GM21825 (cell line): Measurements from ENCODE around the gene HS3ST1.

Experiments
- ATAC-seq: cut with Tn5 transposase; IDR thresholded peaks from one replicate; pipeline ENCODE4 v1.9.1; 2021; ENCODE audit warnings: mild to moderate bottlenecking, moderate library complexity; ENCODE audit not compliant: unreplicated experiment

Gene HS3ST1

DNA sequence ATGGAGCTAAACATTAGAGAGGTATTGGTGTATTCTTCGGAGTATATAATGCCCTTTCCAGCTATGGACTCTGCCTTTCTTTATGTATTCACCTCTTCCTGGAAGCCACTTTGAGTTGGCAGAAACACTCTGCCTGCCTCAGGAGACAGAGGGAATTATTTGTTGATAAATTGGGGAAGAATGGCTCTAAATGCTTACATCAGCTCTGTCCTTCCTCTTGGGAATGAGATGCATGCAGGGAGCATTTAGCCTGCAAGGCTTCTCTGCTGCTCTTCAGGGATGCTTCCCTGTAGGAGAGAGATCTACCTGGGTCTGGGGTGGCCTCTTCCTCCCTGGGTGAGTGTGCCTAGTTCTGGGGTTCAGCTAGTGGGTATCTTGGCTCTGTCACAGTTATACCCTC lies 6.9 kb upstream of the HS3ST1 start:
- no peak for ATAC-seq

DNA sequence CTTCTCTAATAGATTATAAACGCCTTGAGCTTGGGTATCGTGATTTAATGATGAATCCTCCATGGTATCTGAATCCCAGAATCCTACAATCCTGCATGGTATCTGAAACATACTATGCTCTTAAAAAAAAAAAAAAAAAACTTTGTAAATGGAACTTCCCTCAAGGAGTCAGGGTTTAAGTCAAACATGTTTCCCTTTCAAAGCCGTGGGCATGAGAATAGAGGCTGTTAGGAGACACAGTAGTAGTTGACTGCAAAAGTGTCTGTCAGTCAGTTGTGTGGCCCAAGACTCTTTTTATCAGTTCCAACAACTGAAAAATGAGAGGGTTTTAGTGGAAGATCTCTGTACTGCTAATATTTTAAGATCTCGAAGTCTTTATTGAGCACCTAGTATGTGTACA lies 2.4 kb upstream of the HS3ST1 start:
- ATAC-seq = no peak

DNA sequence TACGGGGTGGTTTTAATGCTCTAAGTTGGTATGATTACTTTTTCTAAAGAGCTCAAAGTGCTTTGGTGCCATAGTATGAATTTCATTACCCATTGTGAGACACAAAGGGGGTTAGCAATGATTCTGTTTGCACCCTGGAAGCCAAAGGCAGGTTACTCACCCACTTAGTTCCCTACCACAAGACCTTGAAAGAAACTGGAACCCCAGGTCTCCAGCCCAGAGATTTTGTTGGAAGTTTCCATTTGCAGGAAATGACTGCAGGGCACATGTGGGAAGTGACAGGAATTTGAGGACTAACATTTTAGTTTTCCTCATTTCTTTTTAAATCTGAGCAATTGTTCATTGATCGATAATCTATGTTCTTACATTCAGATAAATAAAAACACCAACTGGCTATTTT lies 1.8 kb upstream of the HS3ST1 start:
- ATAC-seq = no peak

DNA sequence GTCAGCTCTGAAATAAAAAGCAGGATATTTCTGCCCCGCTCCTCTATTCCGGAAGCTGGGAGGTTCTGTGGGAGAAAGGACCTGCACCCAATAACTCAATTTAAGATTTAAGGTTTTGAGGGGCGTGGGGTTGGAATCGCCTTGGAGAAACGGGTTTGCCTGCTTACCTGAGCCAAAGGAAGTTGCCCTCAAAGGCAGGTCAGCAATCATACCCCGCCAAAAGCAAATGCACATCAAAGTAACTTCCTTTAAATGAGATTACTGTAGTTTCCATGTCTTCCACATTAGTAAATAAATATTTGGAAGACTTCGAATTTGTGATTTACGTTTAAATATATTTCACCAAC lies 978 bp upstream of the HS3ST1 start:
- ATAC-seq = no peak

DNA sequence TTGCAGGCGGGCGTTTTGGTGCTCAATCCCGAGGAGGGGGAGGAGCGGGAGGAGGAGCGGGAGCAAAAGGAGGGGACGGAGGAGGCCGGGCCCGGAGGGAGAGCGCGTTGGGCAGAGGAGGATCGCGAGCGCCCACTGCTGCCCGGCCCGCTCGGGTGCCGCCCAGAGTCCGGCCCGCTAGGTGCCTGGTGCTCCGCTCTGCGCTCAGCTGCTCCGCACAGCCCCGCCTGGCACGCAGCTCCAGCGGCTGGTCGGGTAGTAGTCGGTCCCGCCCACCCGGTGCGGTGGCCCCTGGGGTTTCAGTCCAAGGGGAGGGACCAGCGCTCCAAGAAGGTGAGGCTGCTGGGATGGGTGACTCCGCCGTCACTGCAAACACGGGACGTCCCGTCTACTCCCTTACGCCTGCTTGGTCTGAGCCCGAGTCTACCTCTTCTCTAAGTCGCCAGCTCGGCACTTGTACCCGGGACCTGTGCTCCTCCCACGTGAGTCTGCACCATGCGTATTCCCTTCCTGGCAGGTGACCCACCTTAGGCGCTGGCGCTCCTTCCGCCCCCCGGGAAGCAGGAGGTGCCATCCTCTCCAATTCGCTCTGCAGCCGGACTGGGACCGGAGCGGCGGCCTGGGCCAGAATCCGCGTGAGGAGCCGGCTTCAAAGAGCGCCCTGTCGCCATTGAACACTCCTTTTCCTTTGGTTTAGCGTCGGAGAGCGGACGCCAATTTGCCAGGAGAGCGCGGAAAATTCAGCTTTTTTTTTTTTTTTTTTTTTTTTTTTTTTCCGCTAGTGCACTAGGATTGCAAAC lies 405 bp upstream of the HS3ST1 start:
- ATAC-seq = peak; percentile 77

DNA sequence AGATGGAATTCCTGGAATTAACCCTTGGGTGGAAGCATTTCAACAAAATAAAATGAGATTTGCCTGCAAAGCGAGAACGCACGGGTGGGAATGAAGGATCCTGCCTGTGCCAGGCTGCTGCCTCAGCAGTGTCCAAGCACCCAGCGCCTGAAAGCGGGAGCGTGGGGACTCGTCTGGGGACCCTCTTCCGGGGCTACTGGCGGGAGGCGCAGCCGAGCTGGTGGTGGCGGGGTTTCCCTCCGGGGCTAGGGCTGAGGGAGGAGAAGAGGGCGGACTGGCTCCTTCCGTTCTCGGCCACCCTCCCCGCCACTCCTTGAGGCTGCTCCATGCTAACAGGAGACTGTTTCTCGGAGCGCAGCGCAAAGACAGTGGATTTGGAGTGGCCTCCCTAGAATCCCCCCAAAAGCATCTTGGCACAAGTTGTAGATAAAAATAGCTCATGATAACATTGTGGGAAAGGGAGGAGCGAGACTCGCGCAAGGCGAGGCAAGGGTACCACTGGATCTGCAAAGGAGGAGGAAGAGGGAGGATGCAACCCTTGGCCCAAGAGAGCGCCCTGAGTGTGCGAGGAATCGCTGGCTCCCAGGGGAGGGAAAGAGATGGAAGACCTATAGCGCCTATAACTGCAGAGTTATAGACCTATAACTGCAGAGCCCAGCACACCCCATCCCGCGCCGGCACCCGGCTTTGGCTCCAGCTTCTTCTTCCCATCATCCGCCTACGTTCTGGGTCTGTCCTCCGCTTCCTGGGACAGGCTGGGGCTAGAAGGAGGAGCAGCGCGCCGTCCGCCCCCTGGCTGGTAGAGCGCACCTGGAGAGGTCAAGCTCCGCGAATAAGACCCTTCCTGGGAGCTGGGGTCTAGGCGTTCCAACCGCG lies 1.3 kb downstream of the HS3ST1 start:
- no peak for ATAC-seq

DNA sequence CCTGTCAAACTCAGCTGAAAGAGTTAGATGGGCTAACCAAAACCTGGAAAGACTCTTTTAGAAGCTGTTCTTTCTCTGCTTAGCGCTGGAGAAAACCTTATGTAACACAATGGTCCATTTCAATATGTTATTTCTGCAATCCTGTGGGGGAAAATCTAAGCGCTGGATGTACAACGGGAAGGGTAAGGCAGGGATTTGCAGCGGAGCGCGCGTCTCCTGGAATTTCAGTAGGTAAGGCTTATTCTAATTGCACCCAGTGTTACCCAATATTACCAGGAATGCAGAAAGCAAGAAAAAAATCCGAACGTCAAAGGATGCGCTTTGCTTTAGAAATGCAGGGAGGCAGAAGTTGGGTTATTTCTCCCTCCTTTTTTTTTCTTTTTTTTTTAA lies 2.0 kb downstream of the HS3ST1 start:
- ATAC-seq = no peak

DNA sequence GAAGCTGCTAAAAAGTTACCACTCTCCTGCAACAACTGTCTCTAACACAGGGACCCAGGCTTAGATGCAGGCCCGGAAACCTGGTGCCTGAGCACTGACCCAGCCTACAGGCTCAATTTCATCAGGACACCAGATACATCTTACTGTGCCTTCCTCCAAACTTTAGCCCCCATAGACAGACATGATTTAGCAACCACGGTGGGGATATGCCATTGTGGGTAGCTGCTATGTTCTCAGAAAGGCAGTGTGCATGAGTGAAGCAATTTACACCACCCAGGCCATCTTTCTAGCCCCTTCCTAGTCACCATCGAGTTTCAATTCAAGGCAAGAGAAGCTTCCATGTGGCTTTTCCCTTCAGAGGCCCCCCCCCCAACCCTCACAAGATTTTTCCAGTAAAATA lies 2.7 kb downstream of the HS3ST1 start:
- no peak for ATAC-seq

DNA sequence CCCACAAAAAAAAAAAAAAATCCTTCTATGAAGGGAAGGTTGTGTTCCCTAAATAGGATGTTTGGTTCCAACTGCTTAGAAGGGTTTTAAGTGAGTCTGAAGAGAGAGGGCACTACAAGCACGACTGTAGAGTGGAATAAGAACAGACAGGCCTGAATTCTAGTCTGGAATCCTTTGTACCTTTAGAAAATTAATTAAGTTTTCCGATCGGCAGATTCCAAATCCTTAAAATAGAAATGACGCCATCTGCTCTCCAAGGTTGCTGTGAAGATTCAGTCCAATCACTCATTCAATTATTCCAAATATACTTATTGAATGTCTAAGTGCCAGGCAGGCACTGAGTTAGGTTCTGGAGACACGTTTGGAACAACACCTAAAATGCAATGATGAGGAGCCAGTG lies 3.8 kb downstream of the HS3ST1 start:
- no peak for ATAC-seq

DNA sequence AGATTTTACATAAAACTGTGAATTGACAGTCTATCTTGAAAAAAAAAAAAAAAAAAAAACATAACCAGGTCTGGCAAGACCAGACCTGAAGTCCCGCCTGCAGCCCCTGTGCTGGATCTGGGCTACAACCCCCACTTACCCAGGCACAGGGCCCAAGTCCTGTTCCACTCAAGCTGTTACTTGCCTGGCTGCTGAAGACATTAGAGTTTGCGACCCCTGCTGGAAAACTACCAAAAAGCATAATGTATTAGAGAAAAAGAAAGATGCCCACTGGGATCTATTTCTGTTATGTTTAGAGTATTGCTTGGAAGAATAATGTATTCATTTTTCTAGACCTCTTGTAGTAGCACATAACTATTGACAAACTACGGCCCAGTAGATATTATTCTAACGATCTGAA lies 4.7 kb downstream of the HS3ST1 start:
- ATAC-seq = no peak

DNA sequence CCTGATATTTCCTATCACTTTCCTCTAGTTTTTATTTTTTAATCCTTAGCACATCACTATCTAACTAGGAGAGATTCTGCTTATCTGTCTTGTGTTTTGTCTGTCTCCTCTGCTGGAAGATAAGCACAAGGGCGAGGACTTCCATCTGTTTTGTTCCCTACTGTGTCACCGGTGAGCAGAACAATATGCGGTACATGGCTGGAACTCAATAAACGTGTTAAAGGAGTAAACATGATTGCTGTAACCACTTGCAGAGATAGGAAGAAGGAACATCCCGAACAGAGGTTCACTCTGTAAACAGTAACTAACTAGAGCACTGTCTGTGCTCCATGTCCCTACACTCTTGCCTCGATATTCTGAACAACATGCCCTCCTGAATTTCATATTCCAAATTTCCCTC lies 5.2 kb downstream of the HS3ST1 start:
- no peak for ATAC-seq

DNA sequence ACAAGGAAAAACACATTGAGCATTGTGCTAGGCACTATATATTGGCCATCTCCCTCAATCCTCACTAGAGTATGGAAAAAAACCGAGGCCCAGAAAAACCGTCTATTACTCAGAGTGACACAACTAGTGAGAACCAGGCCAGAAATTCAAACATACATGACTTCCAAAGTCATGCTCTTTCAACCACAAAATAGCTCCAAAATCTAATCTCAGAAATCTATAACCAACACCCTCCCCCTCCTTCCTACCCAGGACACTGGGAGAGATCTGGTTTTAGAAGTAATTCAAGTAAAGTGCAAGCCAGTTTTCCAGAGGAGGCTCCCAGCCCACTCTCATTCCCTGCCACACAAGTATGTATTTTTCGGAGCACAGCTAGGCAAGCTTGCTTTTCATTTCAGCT lies 7.6 kb downstream of the HS3ST1 start:
- no peak for ATAC-seq

DNA sequence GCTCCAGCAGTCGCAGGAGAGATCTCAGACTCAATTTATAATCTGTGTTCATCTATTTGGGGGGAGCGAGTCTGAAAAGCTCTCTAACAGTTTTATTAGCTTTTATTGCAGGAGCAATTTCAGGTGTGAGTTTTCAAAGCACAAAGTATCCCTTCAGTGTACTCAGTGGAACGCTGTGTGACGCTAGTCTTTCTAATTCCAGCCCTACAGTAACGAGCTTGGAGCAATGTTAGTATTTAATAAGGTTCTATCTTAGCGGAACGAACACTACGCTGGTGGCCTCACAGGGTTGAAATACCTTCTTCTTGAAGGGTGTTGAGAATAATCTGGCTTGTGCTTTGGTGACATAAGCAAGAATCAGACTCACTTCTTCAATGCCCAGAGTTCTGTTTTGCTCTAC lies 8.4 kb downstream of the HS3ST1 start:
- no peak for ATAC-seq

DNA sequence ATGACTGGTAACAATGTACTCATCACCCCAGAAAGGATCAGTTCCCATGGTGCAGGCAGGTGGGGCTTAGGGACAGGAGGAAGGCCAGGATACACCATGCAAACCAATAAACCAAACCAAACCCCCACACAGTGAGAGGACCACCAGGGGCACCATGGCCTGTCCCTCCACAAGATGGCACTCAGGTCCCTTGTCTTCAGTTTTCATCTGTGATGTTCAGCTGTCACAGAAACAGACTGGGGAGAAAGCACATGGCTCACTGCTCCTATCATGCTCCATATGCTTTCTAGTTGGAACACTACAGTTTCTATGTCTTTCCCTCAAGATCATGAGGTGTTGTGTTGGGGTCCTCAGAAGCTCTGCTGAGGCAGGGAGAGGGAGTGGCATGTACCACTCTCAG lies 10.1 kb downstream of the HS3ST1 start:
- no peak for ATAC-seq

DNA sequence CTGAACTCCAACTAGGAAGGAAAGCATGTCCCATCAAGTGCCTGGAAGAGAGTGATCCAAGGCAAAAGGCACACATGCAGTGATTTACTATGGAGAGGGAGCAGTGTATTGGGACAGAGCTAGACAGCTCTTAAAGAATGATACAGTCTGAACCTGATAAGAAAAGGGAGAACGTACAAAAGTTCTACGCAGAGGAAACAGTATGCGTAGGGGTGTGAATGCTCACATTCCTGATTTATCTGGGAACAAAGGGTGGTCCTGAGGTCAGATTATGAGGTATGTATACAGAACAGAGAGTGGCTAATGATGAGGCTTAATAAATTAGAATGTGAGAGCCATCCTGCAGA lies 12.0 kb downstream of the HS3ST1 start:
- ATAC-seq = no peak

DNA sequence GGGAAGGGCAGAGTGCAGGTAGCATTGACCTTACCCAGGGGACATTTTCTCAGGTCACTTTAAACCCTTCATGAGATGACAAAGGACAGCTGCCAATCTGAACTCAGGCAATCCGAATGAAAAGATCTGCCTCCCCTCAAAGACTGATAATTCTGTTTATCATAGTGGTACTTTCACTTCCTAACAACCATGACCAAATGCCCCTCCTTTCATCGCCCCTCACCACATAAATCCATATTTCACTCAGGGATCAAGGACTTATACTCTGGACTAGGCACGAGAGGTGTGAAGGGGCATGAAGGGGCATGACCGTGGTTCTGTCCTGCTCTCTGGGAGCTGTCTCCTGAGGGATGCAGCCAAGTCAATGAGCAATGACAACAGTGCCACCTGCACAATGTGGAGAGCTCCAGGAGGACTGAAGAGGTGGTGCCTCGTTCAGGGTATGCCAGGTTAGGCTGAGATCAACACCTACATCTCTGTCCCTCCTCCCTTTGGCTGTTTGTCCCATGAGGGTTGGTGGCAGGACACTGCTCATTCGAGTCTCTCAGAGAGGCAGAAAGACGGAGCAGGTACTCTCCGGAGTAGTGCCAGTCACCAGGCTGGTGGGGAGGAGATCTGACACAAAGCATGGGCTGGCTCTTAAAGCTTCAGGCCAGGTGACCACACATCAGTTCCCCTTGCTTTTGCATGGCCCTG lies 12.5 kb downstream of the HS3ST1 start:
- ATAC-seq = no peak

DNA sequence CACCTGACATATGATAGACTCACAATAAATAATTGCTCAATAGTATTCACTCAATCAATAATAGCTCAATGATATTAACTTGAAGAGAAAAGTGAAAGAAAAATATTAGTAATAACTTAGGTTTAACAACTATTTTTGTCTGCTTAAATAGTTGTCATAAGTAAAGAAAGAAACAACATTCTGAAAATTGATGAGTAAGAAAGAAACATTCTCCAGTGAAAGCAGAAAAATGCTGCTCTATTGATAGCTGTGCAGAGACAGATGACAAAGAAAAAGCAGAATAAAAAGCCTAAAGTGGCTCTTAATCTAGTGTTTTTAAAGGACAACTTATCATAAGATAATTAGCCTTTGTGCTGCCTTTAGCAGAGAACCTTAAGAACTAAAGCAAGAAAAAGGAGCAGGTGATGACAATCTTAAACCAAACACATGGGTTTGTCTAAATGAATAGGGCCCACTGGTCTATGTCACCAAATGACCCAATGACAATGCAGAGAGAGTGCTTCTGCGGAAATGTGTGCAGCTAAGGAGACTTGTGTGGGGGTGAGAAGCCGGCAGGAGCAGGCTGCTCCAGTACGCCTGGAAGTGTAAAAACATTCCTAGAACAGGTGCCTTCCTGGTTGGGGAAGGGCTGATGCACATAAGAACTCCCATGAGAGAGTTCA lies 13.2 kb downstream of the HS3ST1 start:
- ATAC-seq = no peak

DNA sequence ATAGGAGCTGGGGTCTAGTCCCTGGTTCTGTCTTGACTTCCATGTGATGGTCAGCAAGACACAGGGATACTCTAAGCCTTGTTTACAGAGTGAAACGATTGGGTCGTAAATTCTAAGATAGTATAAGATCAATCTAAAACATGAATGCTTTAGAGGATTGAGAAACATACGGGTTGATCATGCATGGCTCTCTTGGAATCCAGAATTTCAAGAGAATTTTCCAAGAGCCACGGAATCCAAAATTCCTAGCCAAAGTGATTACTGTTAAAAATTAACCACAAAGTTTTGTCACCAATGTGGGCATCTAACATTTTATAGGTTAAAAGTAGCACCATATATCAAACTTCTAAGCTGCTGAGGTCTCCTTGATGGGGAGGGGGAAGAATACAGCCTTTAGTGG lies 16.5 kb downstream of the HS3ST1 start:
- no peak for ATAC-seq

DNA sequence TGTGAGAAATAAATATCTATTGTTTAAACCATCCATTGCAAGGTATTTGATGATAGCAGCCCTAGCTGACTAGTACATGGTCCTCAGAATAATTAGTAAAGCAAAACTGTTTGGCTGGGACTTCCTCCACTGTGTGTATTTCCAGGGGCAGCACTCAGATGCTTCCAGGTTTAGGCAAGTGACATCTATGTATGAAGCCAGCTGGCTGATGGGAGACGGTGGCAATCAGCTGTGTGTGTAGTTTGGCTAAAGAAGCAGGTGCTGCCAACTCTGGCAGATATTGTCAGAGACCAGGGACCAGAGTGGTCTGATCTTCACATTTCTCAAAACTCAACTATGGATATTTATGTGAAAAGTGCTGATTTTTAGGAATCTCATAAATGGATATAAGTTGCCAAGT lies 19.1 kb downstream of the HS3ST1 start:
- no peak for ATAC-seq

DNA sequence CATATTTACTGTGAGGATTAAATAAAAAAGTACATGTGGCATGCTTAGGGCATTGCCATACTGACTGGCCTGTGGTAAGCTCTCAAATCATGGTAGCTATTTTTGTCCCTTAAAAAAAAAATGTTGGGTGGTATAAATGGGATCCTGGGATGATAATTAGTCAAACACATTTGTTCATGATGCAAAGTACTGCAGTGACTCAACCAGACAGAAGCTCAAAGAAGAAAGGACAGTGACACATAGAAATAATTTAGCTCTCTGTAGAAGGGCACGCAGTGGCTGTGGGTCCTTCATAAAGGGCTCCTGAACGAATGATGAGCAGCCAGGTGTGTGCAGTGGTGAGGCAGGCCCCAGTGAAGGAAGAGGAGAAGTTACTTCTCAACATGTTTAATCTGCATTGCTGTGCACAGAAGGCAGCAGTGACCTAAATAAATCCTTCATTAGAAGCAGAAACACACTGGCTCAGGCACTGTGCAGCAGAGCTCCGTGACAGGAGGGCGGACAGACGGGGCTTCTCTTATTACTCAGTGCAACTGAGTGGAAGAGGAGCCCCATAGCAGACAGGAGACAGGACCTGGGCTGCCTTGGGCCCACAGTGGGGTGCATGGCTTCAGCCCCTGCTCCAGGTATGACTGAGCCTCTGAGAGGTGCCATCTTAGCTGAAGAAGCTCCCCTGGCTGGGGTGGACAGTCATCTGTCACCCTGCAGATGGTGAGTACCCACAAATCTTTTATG lies 20.3 kb downstream of the HS3ST1 start:
- no peak for ATAC-seq

DNA sequence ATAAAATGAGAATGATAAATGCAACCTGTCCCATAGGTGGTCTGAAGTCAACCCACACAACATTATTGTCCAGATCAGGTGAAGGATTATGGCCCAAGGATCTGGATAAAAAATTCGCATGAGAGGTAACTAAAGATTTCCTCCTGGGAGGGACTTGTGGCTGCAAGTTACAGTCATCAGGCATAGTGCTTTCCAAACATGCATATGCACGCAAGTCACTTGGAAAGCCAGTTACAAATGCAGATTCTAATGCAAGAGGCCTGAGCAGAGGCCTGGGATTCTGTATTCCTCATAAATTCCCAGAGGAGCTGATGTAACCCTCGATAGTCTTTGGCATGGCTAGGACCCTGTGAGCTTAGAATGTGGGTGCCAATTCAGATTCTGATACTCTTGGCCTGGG lies 21.1 kb downstream of the HS3ST1 start:
- no peak for ATAC-seq
